ENCODE data around the gene HSFX3. TPM values are rescaled to one million over a fixed set of nuclear protein-coding genes. Genes with fewer than 3 reads are reported as not detected.
"Not testable (repeated sequence)": the region's sequence is repeated elsewhere in the genome, so short reads cannot be mapped to it uniquely, and the experiment has no call there.

Gene HSFX3, protein sequence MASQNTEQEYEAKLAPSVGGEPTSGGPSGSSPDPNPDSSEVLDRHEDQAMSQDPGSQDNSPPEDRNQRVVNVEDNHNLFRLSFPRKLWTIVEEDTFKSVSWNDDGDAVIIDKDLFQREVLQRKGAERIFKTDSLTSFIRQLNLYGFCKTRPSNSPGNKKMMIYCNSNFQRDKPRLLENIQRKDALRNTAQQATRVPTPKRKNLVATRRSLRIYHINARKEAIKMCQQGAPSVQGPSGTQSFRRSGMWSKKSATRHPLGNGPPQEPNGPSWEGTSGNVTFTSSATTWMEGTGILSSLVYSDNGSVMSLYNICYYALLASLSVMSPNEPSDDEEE
- not detected for polyA plus RNA-seq (2013, experiment 1 of 2)
- not detected for polyA plus RNA-seq (2013, experiment 2 of 2)

GRCh38 chrX:149549701-149550100 is at the start of gene HSFX3:
Gene HSFX3, minus strand, starts transcription at chrX:149549924. Its CDS starts 72 bp downstream, at chrX:149549852.
- not testable (repeated sequence) for H2BK15ac ChIP-seq (replicated peaks; ENCODE audit: low read depth); H3K23ac ChIP-seq (ENCODE audit: low read length); H2BK120ac ChIP-seq (ENCODE audit: low read depth, low read length); H4K8ac ChIP-seq (ENCODE audit: low read depth, low read length); DNase-seq; H3K27me3 ChIP-seq (ENCODE audit: insufficient read depth, low read length, poor library complexity); H3K36me3 ChIP-seq (ENCODE audit: control insufficient read depth, insufficient read depth, low read length); H2BK5ac ChIP-seq (ENCODE audit: low read length); H3K18ac ChIP-seq (ENCODE audit: low read length); H3K4me3 ChIP-seq (ENCODE audit: low read length); H3K4me1 ChIP-seq (ENCODE audit: control insufficient read depth, low read depth, low read length); H3K27ac ChIP-seq (ENCODE audit: low read depth, low read length); H3K79me2 ChIP-seq (ENCODE audit: control insufficient read depth, insufficient read depth, low read length); H4K5ac ChIP-seq (ENCODE audit: low read length); H3K56ac ChIP-seq (ENCODE audit: low read length); H3K4ac ChIP-seq (ENCODE audit: low read depth, low read length); H3K9ac ChIP-seq (ENCODE audit: low read length); H3K4me2 ChIP-seq (ENCODE audit: low read length); H2AK5ac ChIP-seq (ENCODE audit: low read length); H3K79me1 ChIP-seq (ENCODE audit: low read length)
- no CpG with 5 or more reads among the region's 6 CpGs for WGBS (ENCODE audit: extremely low coverage, insufficient coverage, low lambda C conversion rate)

GRCh38 chrX:149598603-149599002 is 48.9 kb upstream of the HSFX3 start:
- DNase-seq; H3K4me2 ChIP-seq (ENCODE audit: low read length); H3K79me1 ChIP-seq (ENCODE audit: low read length); H3K27ac ChIP-seq (ENCODE audit: low read depth, low read length); H3K79me2 ChIP-seq (ENCODE audit: control insufficient read depth, insufficient read depth, low read length); H4K5ac ChIP-seq (ENCODE audit: low read length); H3K36me3 ChIP-seq (ENCODE audit: control insufficient read depth, insufficient read depth, low read length); H3K18ac ChIP-seq (ENCODE audit: low read length); H3K23ac ChIP-seq (ENCODE audit: low read length); H3K4ac ChIP-seq (ENCODE audit: low read depth, low read length); H4K8ac ChIP-seq (ENCODE audit: low read depth, low read length); H2BK15ac ChIP-seq (replicated peaks; ENCODE audit: low read depth); H2AK5ac ChIP-seq (ENCODE audit: low read length); H3K9ac ChIP-seq (ENCODE audit: low read length); H2BK120ac ChIP-seq (ENCODE audit: low read depth, low read length); H3K56ac ChIP-seq (ENCODE audit: low read length); H3K27me3 ChIP-seq (ENCODE audit: insufficient read depth, low read length, poor library complexity); H3K4me1 ChIP-seq (ENCODE audit: control insufficient read depth, low read depth, low read length); H2BK5ac ChIP-seq (ENCODE audit: low read length); H3K4me3 ChIP-seq (ENCODE audit: low read length): not testable (repeated sequence)
- no CpG with 5 or more reads among the region's 11 CpGs for WGBS (ENCODE audit: extremely low coverage, insufficient coverage, low lambda C conversion rate)

GRCh38 chrX:149595943-149596342 is 46.2 kb upstream of the HSFX3 start:
- H3K27ac ChIP-seq (ENCODE audit: low read depth, low read length); H2BK5ac ChIP-seq (ENCODE audit: low read length); H3K27me3 ChIP-seq (ENCODE audit: insufficient read depth, low read length, poor library complexity); H3K79me1 ChIP-seq (ENCODE audit: low read length); H3K56ac ChIP-seq (ENCODE audit: low read length); H3K18ac ChIP-seq (ENCODE audit: low read length); H2BK15ac ChIP-seq (replicated peaks; ENCODE audit: low read depth); H3K4ac ChIP-seq (ENCODE audit: low read depth, low read length); H4K5ac ChIP-seq (ENCODE audit: low read length); H3K9ac ChIP-seq (ENCODE audit: low read length); H3K4me2 ChIP-seq (ENCODE audit: low read length); H3K79me2 ChIP-seq (ENCODE audit: control insufficient read depth, insufficient read depth, low read length); H2AK5ac ChIP-seq (ENCODE audit: low read length); H3K4me1 ChIP-seq (ENCODE audit: control insufficient read depth, low read depth, low read length); H3K4me3 ChIP-seq (ENCODE audit: low read length); H3K23ac ChIP-seq (ENCODE audit: low read length); H3K36me3 ChIP-seq (ENCODE audit: control insufficient read depth, insufficient read depth, low read length); DNase-seq; H4K8ac ChIP-seq (ENCODE audit: low read depth, low read length); H2BK120ac ChIP-seq (ENCODE audit: low read depth, low read length): not testable (repeated sequence)
- no CpG with 5 or more reads among the region's 7 CpGs for WGBS (ENCODE audit: extremely low coverage, insufficient coverage, low lambda C conversion rate)

- H4K5ac ChIP-seq (ENCODE audit: low read length); H3K36me3 ChIP-seq (ENCODE audit: control insufficient read depth, insufficient read depth, low read length); H3K9ac ChIP-seq (ENCODE audit: low read length); H2BK120ac ChIP-seq (ENCODE audit: low read depth, low read length); H3K4ac ChIP-seq (ENCODE audit: low read depth, low read length); H4K8ac ChIP-seq (ENCODE audit: low read depth, low read length); H3K4me3 ChIP-seq (ENCODE audit: low read length); H3K4me2 ChIP-seq (ENCODE audit: low read length); DNase-seq; H3K79me1 ChIP-seq (ENCODE audit: low read length); H3K23ac ChIP-seq (ENCODE audit: low read length); H2BK5ac ChIP-seq (ENCODE audit: low read length); H3K27me3 ChIP-seq (ENCODE audit: insufficient read depth, low read length, poor library complexity); H3K27ac ChIP-seq (ENCODE audit: low read depth, low read length); H2AK5ac ChIP-seq (ENCODE audit: low read length); H2BK15ac ChIP-seq (replicated peaks; ENCODE audit: low read depth); H3K79me2 ChIP-seq (ENCODE audit: control insufficient read depth, insufficient read depth, low read length); H3K56ac ChIP-seq (ENCODE audit: low read length); H3K4me1 ChIP-seq (ENCODE audit: control insufficient read depth, low read depth, low read length); H3K18ac ChIP-seq (ENCODE audit: low read length): not testable (repeated sequence)
- no CpG with 5 or more reads among the region's 17 CpGs for WGBS (ENCODE audit: extremely low coverage, insufficient coverage, low lambda C conversion rate)
Observed at GRCh38 chrX:149595214-149595613, 45.5 kb upstream of the HSFX3 start, which contains the start of gene HSFX2. Gene HSFX2, minus strand, starts transcription at chrX:149595314. Its CDS starts 614 bp downstream, at chrX:149594700.

GRCh38 chrX:149590993-149591392 is 41.3 kb upstream of the HSFX3 start:
- not testable (repeated sequence) for H4K8ac ChIP-seq (ENCODE audit: low read depth, low read length)
- no CpG with 5 or more reads among the region's 7 CpGs for whole genome bisulfite sequencing (ENCODE audit: extremely low coverage, insufficient coverage, low lambda C conversion rate)

DNA sequence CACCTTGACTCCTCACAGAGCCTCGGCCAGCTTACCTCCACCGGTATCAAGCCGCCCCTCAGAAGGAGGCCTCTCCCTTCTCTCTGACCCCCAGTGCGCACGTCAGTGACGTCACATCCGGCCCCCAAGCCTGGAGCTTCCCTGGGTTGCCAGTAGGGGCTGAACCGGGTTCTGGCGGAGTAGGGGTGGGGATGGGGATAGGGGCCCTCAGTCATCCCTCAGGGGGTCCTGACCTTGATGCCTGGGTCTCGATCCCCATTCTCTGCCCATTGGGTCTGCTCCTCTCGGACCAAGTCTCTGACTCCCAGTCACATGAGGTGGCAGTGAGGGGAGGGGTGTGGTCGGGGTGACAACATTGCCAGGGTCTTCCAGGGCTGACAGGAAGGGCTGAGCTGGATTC is 37.6 kb upstream of the HSFX3 start, which contains the start of gene MAGEA9B:
Gene MAGEA9B (minus strand): TSS at position 101 of the 400 bp plus-strand sequence. CDS start 4,280 bp downstream, outside the sequence.
- not testable (repeated sequence) for H2BK120ac ChIP-seq (ENCODE audit: low read depth, low read length); H2BK15ac ChIP-seq (replicated peaks; ENCODE audit: low read depth); H3K79me1 ChIP-seq (ENCODE audit: low read length); H4K8ac ChIP-seq (ENCODE audit: low read depth, low read length); H3K18ac ChIP-seq (ENCODE audit: low read length); H3K4me1 ChIP-seq (ENCODE audit: control insufficient read depth, low read depth, low read length); H3K27me3 ChIP-seq (ENCODE audit: insufficient read depth, low read length, poor library complexity); H3K36me3 ChIP-seq (ENCODE audit: control insufficient read depth, insufficient read depth, low read length); H3K9ac ChIP-seq (ENCODE audit: low read length); H4K5ac ChIP-seq (ENCODE audit: low read length); H3K79me2 ChIP-seq (ENCODE audit: control insufficient read depth, insufficient read depth, low read length); H3K4ac ChIP-seq (ENCODE audit: low read depth, low read length); H3K4me2 ChIP-seq (ENCODE audit: low read length); H2BK5ac ChIP-seq (ENCODE audit: low read length); H3K56ac ChIP-seq (ENCODE audit: low read length); H3K4me3 ChIP-seq (ENCODE audit: low read length); H2AK5ac ChIP-seq (ENCODE audit: low read length); DNase-seq; H3K27ac ChIP-seq (ENCODE audit: low read depth, low read length); H3K23ac ChIP-seq (ENCODE audit: low read length)
- WGBS (ENCODE audit: extremely low coverage, insufficient coverage, low lambda C conversion rate) = no CpG with 5 or more reads among the region's 12 CpGs

More at GRCh38 chrX:149590993-149591392, 41.3 kb upstream of the HSFX3 start:
- H3K79me2 ChIP-seq (ENCODE audit: control insufficient read depth, insufficient read depth, low read length); H3K79me1 ChIP-seq (ENCODE audit: low read length); H2AK5ac ChIP-seq (ENCODE audit: low read length); H3K4me2 ChIP-seq (ENCODE audit: low read length); H3K9ac ChIP-seq (ENCODE audit: low read length); H3K18ac ChIP-seq (ENCODE audit: low read length); H3K36me3 ChIP-seq (ENCODE audit: control insufficient read depth, insufficient read depth, low read length); DNase-seq; H3K4me1 ChIP-seq (ENCODE audit: control insufficient read depth, low read depth, low read length); H2BK120ac ChIP-seq (ENCODE audit: low read depth, low read length); H3K4ac ChIP-seq (ENCODE audit: low read depth, low read length); H4K5ac ChIP-seq (ENCODE audit: low read length); H3K27me3 ChIP-seq (ENCODE audit: insufficient read depth, low read length, poor library complexity); H3K27ac ChIP-seq (ENCODE audit: low read depth, low read length); H3K56ac ChIP-seq (ENCODE audit: low read length); H3K4me3 ChIP-seq (ENCODE audit: low read length); H2BK15ac ChIP-seq (replicated peaks; ENCODE audit: low read depth); H2BK5ac ChIP-seq (ENCODE audit: low read length); H3K23ac ChIP-seq (ENCODE audit: low read length): not testable (repeated sequence)

Data from mesendoderm (in vitro differentiated cells).